PFSK-1 (cell line): ENCODE measurements around the gene ARNT2.

Experiments used
- POLR2AphosphoS5 ChIP-seq: IDR thresholded peaks from 2 replicates; pipeline ENCODE4 v1.6.1; 2012; ENCODE audit warnings: low read depth, mild to moderate bottlenecking, control low read depth, low read length, moderate library complexity
- SIN3A ChIP-seq: IDR thresholded peaks from 2 replicates; pipeline ENCODE4 v1.6.1; 2012; ENCODE audit warnings: mild to moderate bottlenecking, low read length, moderate library complexity, borderline replicate concordance; ENCODE audit not compliant: insufficient read depth
- TAF1 ChIP-seq: IDR thresholded peaks from 2 replicates; pipeline ENCODE4 v1.6.1; 2012; ENCODE audit warnings: low read length, control low read depth, borderline replicate concordance; ENCODE audit not compliant: insufficient read depth
- TF ChIP-seq, protein P1 (sequence below), 2 experiments: IDR thresholded peaks; 2 replicates each; pipeline versions ENCODE4 v1.6.1 to v1.8.0; 2011 to 2012; ENCODE audit warnings: low read depth in 2 of 2, low read length in 2 of 2, control low read depth in 1 of 2, inconsistent platforms in 1 of 2, mild to moderate bottlenecking in 1 of 2, moderate library complexity in 1 of 2; ENCODE audit not compliant: insufficient read depth in 1 of 2

DNA sequence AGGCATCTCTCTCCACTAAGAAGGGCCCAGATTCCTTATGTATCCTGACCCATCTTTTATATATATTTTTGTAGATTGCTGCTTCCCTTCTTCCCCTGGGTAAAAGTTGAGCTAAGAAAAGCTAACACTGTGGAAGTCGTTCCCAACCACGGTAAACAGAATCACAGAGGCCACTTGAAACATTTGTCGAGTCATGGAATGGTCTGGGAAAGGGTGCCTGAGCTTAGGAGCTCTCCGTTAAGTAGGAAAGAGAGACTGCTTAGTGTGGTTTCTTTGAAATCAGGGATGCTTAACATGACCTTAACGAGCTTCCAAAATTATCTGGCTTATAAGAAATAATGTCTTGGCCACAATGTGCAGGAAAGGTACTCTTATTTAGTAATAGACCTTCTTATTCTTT is 45.6 kb downstream of the ARNT2 start:
- TF ChIP-seq SIN3A (no peak), TAF1 (no peak), POLR2AphosphoS5 (no peak)
- TF ChIP-seq, protein P1, sequence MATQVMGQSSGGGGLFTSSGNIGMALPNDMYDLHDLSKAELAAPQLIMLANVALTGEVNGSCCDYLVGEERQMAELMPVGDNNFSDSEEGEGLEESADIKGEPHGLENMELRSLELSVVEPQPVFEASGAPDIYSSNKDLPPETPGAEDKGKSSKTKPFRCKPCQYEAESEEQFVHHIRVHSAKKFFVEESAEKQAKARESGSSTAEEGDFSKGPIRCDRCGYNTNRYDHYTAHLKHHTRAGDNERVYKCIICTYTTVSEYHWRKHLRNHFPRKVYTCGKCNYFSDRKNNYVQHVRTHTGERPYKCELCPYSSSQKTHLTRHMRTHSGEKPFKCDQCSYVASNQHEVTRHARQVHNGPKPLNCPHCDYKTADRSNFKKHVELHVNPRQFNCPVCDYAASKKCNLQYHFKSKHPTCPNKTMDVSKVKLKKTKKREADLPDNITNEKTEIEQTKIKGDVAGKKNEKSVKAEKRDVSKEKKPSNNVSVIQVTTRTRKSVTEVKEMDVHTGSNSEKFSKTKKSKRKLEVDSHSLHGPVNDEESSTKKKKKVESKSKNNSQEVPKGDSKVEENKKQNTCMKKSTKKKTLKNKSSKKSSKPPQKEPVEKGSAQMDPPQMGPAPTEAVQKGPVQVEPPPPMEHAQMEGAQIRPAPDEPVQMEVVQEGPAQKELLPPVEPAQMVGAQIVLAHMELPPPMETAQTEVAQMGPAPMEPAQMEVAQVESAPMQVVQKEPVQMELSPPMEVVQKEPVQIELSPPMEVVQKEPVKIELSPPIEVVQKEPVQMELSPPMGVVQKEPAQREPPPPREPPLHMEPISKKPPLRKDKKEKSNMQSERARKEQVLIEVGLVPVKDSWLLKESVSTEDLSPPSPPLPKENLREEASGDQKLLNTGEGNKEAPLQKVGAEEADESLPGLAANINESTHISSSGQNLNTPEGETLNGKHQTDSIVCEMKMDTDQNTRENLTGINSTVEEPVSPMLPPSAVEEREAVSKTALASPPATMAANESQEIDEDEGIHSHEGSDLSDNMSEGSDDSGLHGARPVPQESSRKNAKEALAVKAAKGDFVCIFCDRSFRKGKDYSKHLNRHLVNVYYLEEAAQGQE (IDR thresholded peaks at IDR 0.05; ENCODE audit: insufficient read depth in 1 of 2, low read depth in 2 of 2, low read length in 2 of 2): no peak
